H9 (cell line): Measurements from ENCODE around the gene ANKRD11. TPM values are rescaled to one million over a fixed set of nuclear protein-coding genes. Genes with fewer than 3 reads are reported as not detected.
A peak's percentile ranks its signal among the peaks of the same experiment; 100 is the strongest.

Source experiments
- DNase-seq: peaks from one replicate; pipeline ENCODE4 v3.0.0-alpha.2; 2017
- H2AFZ ChIP-seq: one replicate; pipeline ENCODE4 v1.6.1; 2013; ENCODE audit warnings: mild to moderate bottlenecking, low read length, control low read depth, moderate library complexity
- H2AK5ac ChIP-seq: 2 replicates; pipeline ENCODE4 v1.6.1; 2013; ENCODE audit warnings: low read length, control low read depth, mixed read lengths; ENCODE audit not compliant: insufficient read length
- H2BK120ac ChIP-seq: one replicate; pipeline ENCODE4 v1.6.1; 2013; ENCODE audit warnings: low read depth, mild to moderate bottlenecking, low read length, control low read depth, inconsistent platforms; ENCODE audit not compliant: poor library complexity, severe bottlenecking
- H2BK12ac ChIP-seq: 2 replicates; pipeline ENCODE4 v1.6.1; 2013; ENCODE audit warnings: low read length, control low read depth, mixed read lengths, low read depth; ENCODE audit not compliant: insufficient read length
- H2BK15ac ChIP-seq: 2 replicates; pipeline ENCODE4 v1.6.1; 2013; ENCODE audit warnings: low read depth, low read length, control low read depth
- H2BK20ac ChIP-seq: one replicate; pipeline ENCODE4 v1.6.1; 2013; ENCODE audit warnings: low read depth, mild to moderate bottlenecking, low read length, control low read depth, inconsistent platforms; ENCODE audit not compliant: poor library complexity, severe bottlenecking
- H2BK5ac ChIP-seq: 2 replicates; pipeline ENCODE4 v1.6.1; 2013; ENCODE audit warnings: low read length, control low read depth, mixed read lengths; ENCODE audit not compliant: insufficient read length
- H3K14ac ChIP-seq: 2 replicates; pipeline ENCODE4 v1.6.1; 2013; ENCODE audit warnings: low read length, control low read depth; ENCODE audit not compliant: insufficient read depth
- H3K18ac ChIP-seq: 2 replicates; pipeline ENCODE4 v1.6.1; 2013; ENCODE audit warnings: low read depth, mild to moderate bottlenecking, mixed read lengths, low read length, control low read depth; ENCODE audit not compliant: insufficient read length
- H3K23ac ChIP-seq: 2 replicates; pipeline ENCODE4 v1.6.1; 2013; ENCODE audit warnings: low read length, control low read depth, mixed read lengths, low read depth; ENCODE audit not compliant: insufficient read length
- H3K23me2 ChIP-seq: 2 replicates; pipeline ENCODE4 v1.6.1; 2013; ENCODE audit warnings: low read depth, mild to moderate bottlenecking, mixed read lengths, low read length, control low read depth; ENCODE audit not compliant: insufficient read length, poor library complexity, severe bottlenecking
- H3K27ac ChIP-seq: 2 replicates; pipeline ENCODE4 v1.5.1; 2013; ENCODE audit warnings: low read length, control low read depth, mixed read lengths, low read depth; ENCODE audit not compliant: insufficient read length
- H3K27me3 ChIP-seq: 2 replicates; pipeline ENCODE4 v1.6.1; 2013; ENCODE audit warnings: low read length, control low read depth, inconsistent platforms; ENCODE audit not compliant: insufficient read depth
- H3K4ac ChIP-seq: 2 replicates; pipeline ENCODE4 v1.6.1; 2013; ENCODE audit warnings: low read depth, mild to moderate bottlenecking, control low read depth, inconsistent platforms, low read length, moderate library complexity
- H3K4me1 ChIP-seq: 2 replicates; pipeline ENCODE4 v1.6.1; 2013; ENCODE audit warnings: low read length, control low read depth, inconsistent platforms; ENCODE audit not compliant: insufficient read depth
- H3K4me2 ChIP-seq: 2 replicates; pipeline ENCODE4 v1.6.1; 2013; ENCODE audit warnings: low read length, control low read depth, mixed read lengths; ENCODE audit not compliant: insufficient read length, insufficient read depth
- H3K56ac ChIP-seq: 2 replicates; pipeline ENCODE4 v1.6.1; 2013; ENCODE audit warnings: low read depth, mild to moderate bottlenecking, mixed read lengths, low read length, control low read depth; ENCODE audit not compliant: insufficient read length
- H3K79me1 ChIP-seq: 2 replicates; pipeline ENCODE4 v1.6.1; 2013; ENCODE audit warnings: low read depth, mild to moderate bottlenecking, moderate library complexity, low read length, control low read depth, inconsistent platforms; ENCODE audit not compliant: insufficient read depth, poor library complexity, severe bottlenecking
- H3K79me2 ChIP-seq: 2 replicates; pipeline ENCODE4 v1.6.1; 2013; ENCODE audit warnings: low read length, control low read depth, inconsistent platforms; ENCODE audit not compliant: insufficient read depth
- H3K9ac ChIP-seq: 2 replicates; pipeline ENCODE4 v1.6.1; 2013; ENCODE audit warnings: low read length, control low read depth, mixed read lengths; ENCODE audit not compliant: insufficient read length; ENCODE audit errors: extremely low read depth
- H3K9me3 ChIP-seq: one replicate; pipeline ENCODE4 v1.6.1; 2013; ENCODE audit warnings: low read depth, low read length, inconsistent platforms; ENCODE audit not compliant: control insufficient read depth
- H3T11ph ChIP-seq: one replicate; pipeline ENCODE4 v1.6.1; 2013; ENCODE audit warnings: mild to moderate bottlenecking, low read length, control low read depth, inconsistent platforms
- H4K20me1 ChIP-seq: one replicate; pipeline ENCODE4 v1.6.1; 2013; ENCODE audit not compliant: control insufficient read depth, insufficient read length, insufficient read depth
- H4K5ac ChIP-seq: 2 replicates; pipeline ENCODE4 v1.6.1; 2013; ENCODE audit warnings: low read depth, mild to moderate bottlenecking, mixed read lengths, low read length, control low read depth; ENCODE audit not compliant: insufficient read length
- H4K8ac ChIP-seq: replicated peaks from 2 replicates; pipeline ENCODE4 v1.6.1; 2013; ENCODE audit warnings: low read length, control low read depth, mixed read lengths, low read depth; ENCODE audit not compliant: insufficient read length
- H4K91ac ChIP-seq: 2 replicates; pipeline ENCODE4 v1.6.1; 2013; ENCODE audit warnings: low read depth, mild to moderate bottlenecking, moderate library complexity, mixed read lengths, low read length, control low read depth; ENCODE audit not compliant: insufficient read length
- H3K27ac Mint-ChIP-seq, 3 experiments: 2 replicates in 2 of 3; 3 replicates in 1 of 3; pipeline ENCODE4 v1.8.0; 2020 to 2021; ENCODE audit warnings: mixed read lengths in 3 of 3, mild to moderate bottlenecking in 1 of 3, moderate library complexity in 1 of 3
- H3K27me3 Mint-ChIP-seq: 2 replicates; pipeline ENCODE4 v1.8.0; 2021; ENCODE audit warnings: low read depth, mild to moderate bottlenecking, moderate library complexity, mixed read lengths
- H3K36me3 Mint-ChIP-seq, 3 experiments: 2 replicates in 2 of 3; 3 replicates in 1 of 3; pipeline ENCODE4 v1.8.0; 2020 to 2021; ENCODE audit warnings: low read depth in 3 of 3, mixed read lengths in 3 of 3; ENCODE audit not compliant: insufficient read depth in 1 of 3
- H3K4me1 Mint-ChIP-seq, 2 experiments: 2 replicates each; pipeline ENCODE4 v1.8.0; 2020; ENCODE audit warnings: mixed read lengths in 2 of 2
- H3K4me3 Mint-ChIP-seq, 2 experiments: 2 replicates in 1 of 2; 3 replicates in 1 of 2; pipeline ENCODE4 v1.8.0; 2020 to 2021; ENCODE audit warnings: mild to moderate bottlenecking in 2 of 2, mixed read lengths in 2 of 2, moderate library complexity in 1 of 2
- H3K9me3 Mint-ChIP-seq, 2 experiments: 2 replicates in 1 of 2; 3 replicates in 1 of 2; pipeline ENCODE4 v1.8.0; 2020; ENCODE audit warnings: mild to moderate bottlenecking in 2 of 2, mixed read lengths in 2 of 2, moderate library complexity in 1 of 2
- WGBS: extraction: QIAGEN DNeasy Blood & Tissue Kit; methylation state at CpG from one replicate; pipeline ENCODE4 v1.1.7; 2013; ENCODE audit warnings: missing lambda C conversion rate, low lambda C conversion rate, mixed read lengths; ENCODE audit not compliant: insufficient read length; ENCODE audit errors: extremely low coverage; 5-methylcytosine and 5-hydroxymethylcytosine counted together
- total RNA-seq: library from RNA; stranded (reverse); gene quantifications from 2 replicates; pipeline ENCODE4 v1.2.1, GENCODE V29; 2021
- TF ChIP-seq, protein P1 (sequence below): fragments of 200-600 bp; sonication (generic); conservative IDR thresholded peaks from 3 replicates; pipeline ENCODE4 v1.8.0; 2021; ENCODE audit warnings: antibody characterized with exemption, mild to moderate bottlenecking

The ANKRD11 gene
- total RNA-seq, 1 experiment from 2014 or later, result 181 TPM

DNA sequence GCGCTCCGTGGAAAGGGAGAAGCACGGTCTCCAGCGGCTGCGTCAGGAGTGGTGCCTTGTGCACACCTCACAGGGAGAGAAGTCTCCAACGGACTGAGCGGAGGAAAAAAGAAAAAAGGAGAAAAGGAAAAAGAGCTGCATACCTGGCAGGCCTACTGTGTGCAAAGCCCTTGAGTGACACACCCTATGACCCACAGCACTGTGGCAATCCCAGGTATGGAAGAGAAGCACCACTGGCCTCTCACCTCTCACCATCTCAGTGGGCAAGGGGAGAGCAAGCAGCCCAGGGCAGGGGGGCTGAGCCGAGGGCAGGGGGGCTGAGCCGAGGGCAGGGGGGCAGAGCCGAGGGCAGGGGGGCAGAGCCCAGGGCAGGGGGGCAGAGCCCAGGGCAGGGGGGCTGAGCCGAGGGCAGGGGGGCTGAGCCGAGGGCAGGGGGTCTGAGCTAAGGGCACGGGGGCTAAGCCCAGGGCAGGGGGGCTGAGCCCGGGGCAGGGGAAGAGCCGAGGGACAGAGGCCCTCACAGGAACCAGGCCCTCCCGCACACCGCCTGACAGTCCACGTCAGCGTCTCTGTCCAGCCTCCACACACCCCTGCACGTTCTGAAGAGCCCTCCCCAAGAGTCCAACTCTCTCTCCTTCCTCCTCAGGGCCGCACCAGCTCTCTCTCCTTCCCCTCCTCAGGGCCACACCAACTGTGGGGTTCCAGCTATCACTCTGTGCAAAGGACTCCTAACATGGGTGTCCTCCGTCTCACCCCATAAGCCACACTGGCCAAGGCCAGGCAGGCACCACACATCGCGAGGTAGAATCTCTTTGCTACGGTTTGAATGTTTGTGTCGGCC lies 167.0 kb downstream of the ANKRD11 start:
- no peak overlapping the region for H2BK20ac ChIP-seq
- H3K79me1 ChIP-seq, result peaks cover 13% of the 10 kb centered on the region
- peak overlapping the region; percentile 4 for H3K27ac ChIP-seq
- H4K5ac ChIP-seq, result no peak overlapping the region
- H4K8ac ChIP-seq, result no peak overlapping the region
- H2BK15ac ChIP-seq, result no peak overlapping the region
- DNase-seq, result no peak
- H3K9me3 ChIP-seq, result no peaks in the 10 kb centered on the region
- no peak overlapping the region for H4K91ac ChIP-seq
- H3K27me3 Mint-ChIP-seq, result no peaks in the 10 kb centered on the region
- no peak overlapping the region for H3K4me2 ChIP-seq
- H3K36me3 Mint-ChIP-seq, result peaks cover 4 to 7% (median 4%) of the 10 kb centered on the region in 3 experiments; a peak in 4 of 7 replicates
- H2BK12ac ChIP-seq, result no peak overlapping the region
- H2BK120ac ChIP-seq, result no peak overlapping the region
- H2AFZ ChIP-seq, result no peak overlapping the region
- no peak overlapping the region for H3K4ac ChIP-seq
- H3K56ac ChIP-seq, result no peak overlapping the region
- H3T11ph ChIP-seq, result no peak overlapping the region
- peaks cover 70% of the 10 kb centered on the region; the same call in 1 of the 2 replicates for H3K79me2 ChIP-seq
- peak overlapping the region; percentile 65; the same call in 1 of the 2 replicates for H3K14ac ChIP-seq
- H3K23me2 ChIP-seq, result no peaks in the 10 kb centered on the region
- peaks cover 89 to 90% of the 10 kb centered on the region in 2 experiments for H3K4me1 Mint-ChIP-seq
- H3K9ac ChIP-seq, result no peak overlapping the region
- H3K27ac Mint-ChIP-seq, result peak overlapping the region; percentile 94 to 98 (median 98)
- no peak overlapping the region for H2AK5ac ChIP-seq
- H2BK5ac ChIP-seq, result no peak overlapping the region
- H3K23ac ChIP-seq, result no peak overlapping the region
- H4K20me1 ChIP-seq, result no peaks in the 10 kb centered on the region
- no CpG with 5 or more reads among the region's 26 CpGs for WGBS
- peak overlapping the region; percentile 33 to 61; a peak in 2 of 5 replicates for H3K4me3 Mint-ChIP-seq
- no peaks in the 10 kb centered on the region; a peak in 1 of 5 replicates for H3K9me3 Mint-ChIP-seq
- TF ChIP-seq, protein P1, sequence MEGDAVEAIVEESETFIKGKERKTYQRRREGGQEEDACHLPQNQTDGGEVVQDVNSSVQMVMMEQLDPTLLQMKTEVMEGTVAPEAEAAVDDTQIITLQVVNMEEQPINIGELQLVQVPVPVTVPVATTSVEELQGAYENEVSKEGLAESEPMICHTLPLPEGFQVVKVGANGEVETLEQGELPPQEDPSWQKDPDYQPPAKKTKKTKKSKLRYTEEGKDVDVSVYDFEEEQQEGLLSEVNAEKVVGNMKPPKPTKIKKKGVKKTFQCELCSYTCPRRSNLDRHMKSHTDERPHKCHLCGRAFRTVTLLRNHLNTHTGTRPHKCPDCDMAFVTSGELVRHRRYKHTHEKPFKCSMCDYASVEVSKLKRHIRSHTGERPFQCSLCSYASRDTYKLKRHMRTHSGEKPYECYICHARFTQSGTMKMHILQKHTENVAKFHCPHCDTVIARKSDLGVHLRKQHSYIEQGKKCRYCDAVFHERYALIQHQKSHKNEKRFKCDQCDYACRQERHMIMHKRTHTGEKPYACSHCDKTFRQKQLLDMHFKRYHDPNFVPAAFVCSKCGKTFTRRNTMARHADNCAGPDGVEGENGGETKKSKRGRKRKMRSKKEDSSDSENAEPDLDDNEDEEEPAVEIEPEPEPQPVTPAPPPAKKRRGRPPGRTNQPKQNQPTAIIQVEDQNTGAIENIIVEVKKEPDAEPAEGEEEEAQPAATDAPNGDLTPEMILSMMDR, result no peak
- H3K18ac ChIP-seq, result no peak overlapping the region
- no peaks in the 10 kb centered on the region for H3K27me3 ChIP-seq
- H3K4me1 ChIP-seq, result peaks cover 14% of the 10 kb centered on the region; the same call in 1 of the 2 replicates
